ENCODE data around the gene SLC5A8. TPM values are rescaled to one million over a fixed set of nuclear protein-coding genes. Genes with fewer than 3 reads are reported as not detected.

SLC5A8 gene
- total RNA-seq, 2 donors from 2014 or later, result 0.30 to 0.35 TPM

- no peaks in the 10 kb centered on the region for H3K9me3 ChIP-seq
- H3K27me3 ChIP-seq, result no peaks in the 10 kb centered on the region
- no peaks in the 10 kb centered on the region for H3K36me3 ChIP-seq
- H3K27ac ChIP-seq, result no peak overlapping the region
- intact Hi-C loops (cut with DNase I), result no loop called here
- no peak overlapping the region for H3K4me3 ChIP-seq
- no peak overlapping the region for H3K9ac ChIP-seq (ENCODE audit: low read depth in 2 of 2, low read length in 2 of 2)
- DNase-seq, result no peak
- no peak for TF ChIP-seq CTCF (IDR thresholded peaks at IDR 0.05)
- no peaks in the 10 kb centered on the region for H3K4me1 ChIP-seq
These were observed 9.2 kb downstream of the SLC5A8 start for GRCh38 chr12:101200824-101201223.

GRCh38 chr12:101200145-101200544, 9.9 kb downstream of the SLC5A8 start:
- Histone ChIP-seq H3K4me1 (no peaks in the 10 kb centered on the region), H3K4me3 (no peak overlapping the region), H3K36me3 (no peaks in the 10 kb centered on the region), H3K9ac (ENCODE audit: low read depth in 2 of 2, low read length in 2 of 2) (no peak overlapping the region), H3K27me3 (no peaks in the 10 kb centered on the region), H3K27ac (peak overlapping the region; percentile 19), H3K9me3 (no peaks in the 10 kb centered on the region)
- intact Hi-C loops (cut with DNase I), result no loop called here
- no peak for DNase-seq
- no peak for TF ChIP-seq CTCF (IDR thresholded peaks at IDR 0.05)

- Histone ChIP-seq H3K27me3 (no peaks in the 10 kb centered on the region), H3K4me1 (no peaks in the 10 kb centered on the region), H3K27ac (no peak overlapping the region), H3K4me3 (no peak overlapping the region), H3K9ac (ENCODE audit: low read depth in 2 of 2, low read length in 2 of 2) (no peak overlapping the region), H3K36me3 (no peaks in the 10 kb centered on the region), H3K9me3 (no peaks in the 10 kb centered on the region)
- intact Hi-C loops (cut with DNase I), result no loop called here
- TF ChIP-seq CTCF (IDR thresholded peaks at IDR 0.05), result no peak
- DNase-seq, result no peak
These were observed 23.7 kb downstream of the SLC5A8 start for GRCh38 chr12:101186291-101186690.

GRCh38 chr12:101181776-101182175, 28.3 kb downstream of the SLC5A8 start:
- DNase-seq, result no peak
- intact Hi-C loops (cut with DNase I), result no loop called here
- Histone ChIP-seq H3K9ac (ENCODE audit: low read depth in 2 of 2, low read length in 2 of 2) (no peak overlapping the region), H3K27ac (no peak overlapping the region), H3K4me3 (no peak overlapping the region), H3K36me3 (no peaks in the 10 kb centered on the region), H3K27me3 (no peaks in the 10 kb centered on the region), H3K4me1 (no peaks in the 10 kb centered on the region), H3K9me3 (no peaks in the 10 kb centered on the region)
- no peak for TF ChIP-seq CTCF (IDR thresholded peaks at IDR 0.05)

- H3K9ac ChIP-seq (ENCODE audit: low read depth in 2 of 2, low read length in 2 of 2), result no peak overlapping the region
- no peak overlapping the region for H3K4me3 ChIP-seq
- H3K4me1 ChIP-seq, result no peaks in the 10 kb centered on the region
- intact Hi-C loops (cut with DNase I), result loop anchor here (5.0 kb wide), 1 partner anchor 148 kb away; no protein-coding TSS in a partner anchor
- no peaks in the 10 kb centered on the region for H3K9me3 ChIP-seq
- no peak for TF ChIP-seq CTCF (IDR thresholded peaks at IDR 0.05)
- peak; percentile 33 for DNase-seq
- H3K36me3 ChIP-seq, result no peaks in the 10 kb centered on the region
- H3K27me3 ChIP-seq, result no peaks in the 10 kb centered on the region
- no peak overlapping the region for H3K27ac ChIP-seq
These were observed 35.5 kb downstream of the SLC5A8 start for GRCh38 chr12:101174541-101174940.
